GM19193 (cell line): Measurements from ENCODE around the gene ARID1B.

ENCODE experiments used
- POLR2A ChIP-seq: IDR thresholded peaks from 4 replicates; pipeline ENCODE4 v1.6.1; 2011; ENCODE audit not compliant: insufficient read depth, insufficient read length; ENCODE audit errors: extremely low read depth

Gene ARID1B

DNA sequence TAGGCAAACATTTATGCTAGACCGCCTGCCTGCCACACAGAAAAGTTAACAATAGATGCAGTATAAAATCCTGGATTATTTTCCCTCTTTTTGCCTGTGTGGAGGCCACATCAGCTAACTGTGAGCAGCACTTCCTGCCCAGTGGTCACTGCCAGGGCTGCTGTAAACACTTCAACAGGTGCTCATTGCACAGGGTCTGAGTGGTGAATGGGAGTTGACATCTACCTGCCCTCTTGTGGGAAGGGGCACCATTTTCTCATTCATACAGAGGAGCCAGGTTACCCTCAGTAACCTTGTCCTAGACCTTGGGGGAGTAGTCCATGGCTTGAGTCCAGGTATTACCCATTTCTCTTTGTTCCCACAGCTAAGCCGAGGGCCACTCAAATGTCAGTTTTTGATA, 310.8 kb downstream of the ARID1B start:
- no peak for TF ChIP-seq POLR2A

DNA sequence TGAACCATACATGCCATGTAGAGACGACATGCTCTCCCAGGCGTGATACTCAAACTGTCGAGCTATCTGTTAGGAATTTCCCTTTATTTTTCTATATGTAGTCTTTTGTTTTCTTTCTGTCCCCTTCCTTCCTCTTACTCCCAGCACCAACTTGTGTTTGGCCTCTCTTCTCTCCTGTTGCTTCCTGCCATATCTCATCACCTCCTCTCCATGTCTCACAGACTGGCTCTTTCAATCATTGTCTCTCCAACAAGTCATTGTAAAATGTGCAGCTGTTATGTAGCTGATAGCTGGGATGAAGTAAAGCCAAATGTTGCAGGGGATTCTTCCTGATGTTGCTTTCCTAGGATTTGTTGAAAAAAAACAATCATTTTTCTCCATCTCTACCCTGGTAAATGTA, 311.7 kb downstream of the ARID1B start:
- TF ChIP-seq POLR2A: no peak

DNA sequence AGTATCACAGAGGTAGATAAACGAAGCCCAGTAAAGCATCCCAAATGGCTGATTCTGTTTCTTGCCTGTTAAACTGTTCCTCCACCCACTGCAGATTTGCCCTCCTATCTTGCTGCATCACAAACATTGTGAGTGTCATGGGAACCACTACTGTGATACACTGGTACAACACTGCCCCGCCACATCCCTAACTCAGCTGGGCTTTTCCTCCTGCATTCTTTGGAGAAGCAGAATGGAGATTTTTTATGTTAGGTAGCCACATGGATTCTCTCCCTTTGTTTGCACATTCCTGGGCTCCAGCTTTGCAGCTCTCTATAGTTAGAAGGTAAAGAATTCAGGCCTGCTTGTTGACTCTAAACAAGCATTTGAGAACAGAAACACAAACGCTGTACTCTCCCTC, 312.1 kb downstream of the ARID1B start:
- no peak for TF ChIP-seq POLR2A

DNA sequence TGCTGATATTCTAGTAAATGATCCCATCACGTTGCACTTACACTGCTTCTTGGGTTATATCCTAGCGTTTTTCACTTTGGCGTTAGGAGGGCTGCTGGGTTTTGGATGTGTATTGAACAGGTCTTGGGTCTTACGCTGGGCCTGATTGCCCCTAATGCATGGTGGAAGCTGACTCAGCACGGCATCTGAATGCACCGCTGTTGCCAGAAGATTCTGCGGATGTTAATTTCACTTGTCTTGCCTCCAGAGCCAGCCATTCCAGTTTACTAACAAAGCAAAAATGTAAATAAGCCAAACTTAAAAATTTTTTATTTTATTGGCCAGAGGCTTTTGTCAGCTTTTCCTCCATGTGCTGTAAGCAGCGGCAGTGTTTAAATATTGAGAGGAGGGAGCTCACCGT, 312.7 kb downstream of the ARID1B start:
- no peak for TF ChIP-seq POLR2A

DNA sequence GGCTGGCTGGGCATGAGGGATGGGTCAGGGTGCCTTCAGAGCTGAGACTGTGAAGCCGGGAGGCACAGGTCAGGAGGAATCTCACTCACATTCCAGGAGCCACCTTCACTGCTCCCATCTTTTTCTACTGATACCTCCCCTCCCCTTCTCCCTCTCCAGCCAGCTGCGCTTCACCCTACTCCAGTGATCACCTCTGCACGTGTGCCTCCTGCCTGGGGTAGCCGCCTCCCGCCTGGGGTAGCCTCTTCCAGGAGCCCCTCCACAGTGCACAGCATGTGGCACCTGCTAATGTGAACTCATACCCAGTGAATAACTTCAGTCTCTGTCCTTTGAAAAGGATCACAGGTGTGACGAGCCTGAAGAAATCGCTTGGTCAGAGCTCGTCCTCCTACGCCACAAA, 313.6 kb downstream of the ARID1B start:
- TF ChIP-seq POLR2A: no peak

DNA sequence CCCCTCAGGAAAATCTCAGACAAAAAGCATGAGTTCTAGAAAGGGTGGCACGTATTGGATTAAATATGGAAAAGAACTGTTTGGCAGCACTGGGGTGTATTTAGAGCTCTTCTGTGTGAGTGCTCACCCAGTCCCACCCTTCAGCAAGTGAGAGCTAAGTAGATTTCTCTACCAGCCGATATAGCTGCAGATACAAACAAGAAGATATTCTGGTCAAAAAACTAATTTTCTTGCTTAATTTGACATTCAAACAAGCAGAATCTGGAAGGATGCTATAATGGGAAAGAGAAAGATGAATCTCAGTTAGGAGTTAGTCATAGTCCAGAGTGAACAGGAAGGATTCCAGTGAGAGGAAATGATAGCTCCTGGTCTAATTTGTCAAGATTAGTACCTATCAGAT, 314.1 kb downstream of the ARID1B start:
- no peak for TF ChIP-seq POLR2A

DNA sequence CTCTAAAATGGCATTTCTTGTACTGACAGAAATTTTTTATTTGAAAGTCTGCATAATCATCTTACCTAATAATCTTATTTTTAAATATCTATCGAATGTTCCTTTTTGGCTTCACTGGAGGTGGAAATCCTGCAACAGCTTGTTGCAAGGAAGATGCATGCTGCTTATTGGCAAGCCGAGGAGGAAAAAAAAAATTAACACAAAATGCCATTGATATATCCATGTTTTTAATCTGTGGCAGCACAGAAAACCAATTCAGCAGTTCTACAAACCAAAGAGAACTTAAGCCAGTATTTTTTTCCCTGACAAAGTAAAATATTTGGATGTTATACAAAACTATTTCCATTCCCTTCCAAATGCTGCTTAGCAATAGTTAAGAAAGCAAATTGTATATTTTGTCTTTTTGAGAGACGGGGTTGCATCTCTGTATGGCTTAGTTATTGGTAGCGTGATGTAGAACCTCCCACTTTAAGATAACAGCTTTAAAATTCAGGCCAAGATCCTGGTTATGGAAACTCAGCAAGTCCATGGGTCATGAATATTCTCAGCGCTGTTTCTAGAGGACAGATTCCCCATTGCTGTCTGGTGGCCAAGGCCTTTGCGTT, 314.8 kb downstream of the ARID1B start:
- TF ChIP-seq POLR2A: no peak

DNA sequence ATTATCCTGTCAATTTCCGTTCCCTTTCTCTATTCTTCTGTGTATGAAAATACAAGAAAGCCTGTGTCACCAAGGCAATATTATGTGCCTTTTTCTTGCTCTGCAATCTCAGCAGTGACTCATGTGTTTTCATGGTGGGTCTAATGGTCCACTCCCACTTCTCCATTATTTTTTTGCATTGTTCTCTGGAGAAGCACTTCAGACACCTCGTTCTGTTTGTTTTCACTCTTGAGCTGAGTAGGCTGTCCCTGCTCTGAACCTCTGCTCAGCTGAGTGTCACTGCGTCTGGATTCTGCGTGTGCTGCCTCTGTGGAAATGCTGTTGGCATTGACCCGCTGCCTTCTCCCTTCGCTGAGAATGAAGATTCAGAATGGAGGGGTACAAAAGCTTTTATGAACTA, 315.6 kb downstream of the ARID1B start:
- TF ChIP-seq POLR2A: no peak

DNA sequence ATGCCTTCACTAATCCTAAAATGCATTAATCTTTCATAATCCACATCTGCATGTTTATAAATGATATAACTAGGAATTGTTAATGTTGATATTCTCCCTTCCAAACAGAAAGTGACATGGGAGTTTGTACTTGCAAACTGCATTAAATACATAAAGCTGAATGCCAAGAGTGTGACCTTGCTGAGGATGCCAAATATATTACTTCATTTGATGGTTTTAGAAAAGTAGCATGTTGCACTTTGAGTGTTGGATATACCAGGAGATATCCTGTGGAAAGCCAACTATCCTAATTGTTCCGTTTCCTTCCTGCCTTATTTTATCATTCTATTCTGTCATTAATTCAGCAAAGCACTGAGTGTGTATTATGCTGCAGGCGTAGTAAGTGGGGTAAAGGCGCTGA, 316.4 kb downstream of the ARID1B start:
- no peak for TF ChIP-seq POLR2A

DNA sequence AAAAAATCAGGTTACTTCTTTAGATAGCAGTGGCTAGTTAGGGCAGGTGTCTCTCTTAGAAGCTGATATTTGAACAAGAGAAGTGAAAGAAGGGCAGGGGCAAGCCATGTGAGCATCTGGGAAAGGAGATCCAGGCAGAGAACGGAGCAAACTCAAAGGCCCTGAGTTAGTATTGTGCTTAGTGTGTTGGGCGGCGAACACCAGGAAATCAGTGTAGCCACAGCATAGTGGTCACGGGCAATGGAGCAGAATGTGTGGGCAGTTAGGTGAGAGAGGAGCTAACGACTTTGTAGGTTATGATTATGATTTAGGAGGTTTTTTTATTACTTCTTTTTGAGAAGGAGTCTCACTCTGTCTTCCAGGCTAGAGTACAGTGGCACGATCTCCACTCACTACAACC, 316.9 kb downstream of the ARID1B start:
- TF ChIP-seq POLR2A: no peak

DNA sequence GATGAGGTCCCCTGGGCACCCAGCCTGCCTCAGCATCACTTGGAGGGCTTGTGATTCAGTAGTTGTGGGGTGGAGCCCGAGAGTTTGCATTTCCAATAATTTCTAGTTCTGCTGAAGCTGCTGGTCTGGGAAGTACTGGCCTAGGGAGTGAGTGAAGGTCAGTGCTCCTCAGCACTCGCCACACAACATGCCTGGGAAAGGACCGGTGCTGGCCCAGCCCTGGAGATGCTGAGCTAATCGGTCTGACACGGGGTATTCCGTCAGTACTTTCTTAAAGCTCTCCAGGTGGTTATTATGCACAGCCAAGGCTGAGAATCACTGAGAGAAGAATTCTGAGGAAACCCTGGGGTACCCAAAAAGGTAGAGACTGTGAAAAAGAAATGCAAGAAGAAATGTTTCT, 317.9 kb downstream of the ARID1B start:
- TF ChIP-seq POLR2A: no peak

DNA sequence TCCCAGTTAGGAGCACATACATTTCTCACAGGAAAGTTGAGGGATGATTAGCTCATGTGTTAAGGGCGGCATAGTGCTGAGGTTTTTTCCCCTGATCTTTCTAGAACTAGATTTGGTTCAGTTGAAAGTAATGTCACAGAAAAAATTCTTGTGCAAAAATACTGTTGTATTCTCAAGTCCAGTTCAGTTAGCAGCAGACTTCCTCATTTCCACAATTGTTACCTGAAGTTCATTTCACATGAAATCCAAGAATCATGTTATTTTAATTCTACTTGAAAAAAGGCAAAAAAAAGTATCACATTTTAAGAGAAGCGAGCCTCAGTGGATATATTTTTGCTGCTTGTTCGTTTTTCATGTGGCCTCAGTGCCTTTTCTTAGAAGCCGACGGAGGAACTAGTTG, 318.4 kb downstream of the ARID1B start:
- no peak for TF ChIP-seq POLR2A

DNA sequence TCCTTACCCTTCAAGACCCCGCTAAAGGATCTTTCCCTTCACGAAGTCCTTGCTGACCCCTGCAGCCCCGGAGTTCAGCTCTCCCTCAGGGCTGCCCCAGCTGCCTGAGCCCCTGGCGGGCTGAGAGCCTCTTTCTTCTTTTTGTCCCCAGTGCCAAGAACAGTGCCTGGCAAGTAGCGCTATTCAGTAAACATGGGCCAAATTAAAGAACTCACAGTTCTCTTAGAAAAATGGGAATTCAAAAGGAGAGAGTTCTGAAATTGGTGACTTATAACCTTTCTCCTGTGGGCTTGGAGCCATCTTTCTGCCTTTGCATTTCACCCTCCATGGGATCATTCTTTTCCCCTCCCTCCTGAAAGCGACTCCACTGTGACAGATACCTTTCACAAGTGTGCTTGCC, 318.9 kb downstream of the ARID1B start:
- no peak for TF ChIP-seq POLR2A

DNA sequence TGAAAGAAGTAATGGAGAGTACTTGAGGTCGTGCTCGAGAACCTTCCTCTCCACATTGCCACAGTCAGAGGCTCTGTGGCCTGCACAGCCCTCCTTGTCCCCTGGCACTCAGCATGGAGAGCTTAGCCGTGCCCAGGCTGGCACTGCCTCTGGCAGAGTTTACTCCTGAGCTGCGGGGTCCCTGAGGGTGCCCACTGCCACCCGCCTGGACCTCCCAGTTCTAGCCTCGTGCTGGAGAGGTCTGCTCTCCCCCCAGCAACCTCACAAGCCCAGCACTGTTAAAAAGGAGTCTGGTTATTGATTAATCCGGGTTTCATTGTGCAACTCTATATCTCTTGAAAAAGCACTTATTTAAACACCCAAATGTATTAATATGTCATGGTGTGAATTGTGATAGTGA, 319.3 kb downstream of the ARID1B start:
- no peak for TF ChIP-seq POLR2A

DNA sequence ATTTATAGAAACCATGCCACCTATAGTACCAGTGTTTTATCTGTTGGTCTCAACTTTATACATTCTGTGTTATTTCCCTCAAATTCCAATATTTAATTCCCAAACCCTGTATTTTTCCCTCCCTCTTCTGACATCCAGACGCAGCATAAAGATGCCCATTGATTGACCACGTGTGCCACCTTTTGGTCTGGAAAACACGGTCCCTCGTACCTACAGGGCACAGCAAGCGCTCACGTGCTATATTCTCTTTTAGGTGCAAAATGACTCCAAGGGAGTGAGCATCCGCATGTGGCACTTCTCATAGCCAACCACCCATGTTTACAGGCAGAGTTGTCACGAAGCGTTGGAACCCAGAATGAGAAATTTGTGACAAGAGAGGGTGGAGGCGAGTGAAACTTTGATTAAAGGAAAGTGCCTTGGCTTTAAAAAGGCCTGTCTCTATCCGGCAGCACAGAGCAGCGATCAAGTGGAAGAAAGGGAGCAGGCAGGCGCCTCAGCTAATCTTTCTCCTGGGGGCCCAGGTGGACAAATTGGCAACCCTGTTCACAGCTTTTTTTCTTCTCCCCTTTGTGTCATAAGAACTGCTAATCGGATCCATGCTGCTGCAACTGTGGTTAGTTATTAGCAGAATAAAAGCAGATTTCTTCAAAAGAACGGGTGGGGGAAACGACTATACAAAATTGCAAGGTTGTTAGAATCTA, 320.2 kb downstream of the ARID1B start:
- no peak for TF ChIP-seq POLR2A

DNA sequence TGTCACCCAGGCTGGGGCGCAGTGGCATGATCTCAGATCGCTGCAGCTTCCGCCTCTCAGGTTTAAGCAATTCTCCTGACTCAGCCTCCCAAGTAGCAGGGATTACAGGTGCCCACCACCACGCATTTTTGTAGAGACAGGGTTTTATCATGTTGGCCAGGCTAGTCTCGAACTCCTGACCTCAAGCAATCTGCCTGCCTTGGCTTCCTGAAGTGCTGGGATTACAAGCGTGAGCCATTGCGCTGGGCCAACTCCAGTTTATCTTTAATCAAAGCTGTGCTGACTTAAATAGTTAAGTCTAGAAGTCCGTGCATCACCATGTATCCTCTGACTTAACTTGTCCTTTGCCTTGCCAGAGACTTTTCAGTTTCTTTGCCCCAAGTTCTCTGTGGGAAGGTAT, 321.8 kb downstream of the ARID1B start:
- no peak for TF ChIP-seq POLR2A

DNA sequence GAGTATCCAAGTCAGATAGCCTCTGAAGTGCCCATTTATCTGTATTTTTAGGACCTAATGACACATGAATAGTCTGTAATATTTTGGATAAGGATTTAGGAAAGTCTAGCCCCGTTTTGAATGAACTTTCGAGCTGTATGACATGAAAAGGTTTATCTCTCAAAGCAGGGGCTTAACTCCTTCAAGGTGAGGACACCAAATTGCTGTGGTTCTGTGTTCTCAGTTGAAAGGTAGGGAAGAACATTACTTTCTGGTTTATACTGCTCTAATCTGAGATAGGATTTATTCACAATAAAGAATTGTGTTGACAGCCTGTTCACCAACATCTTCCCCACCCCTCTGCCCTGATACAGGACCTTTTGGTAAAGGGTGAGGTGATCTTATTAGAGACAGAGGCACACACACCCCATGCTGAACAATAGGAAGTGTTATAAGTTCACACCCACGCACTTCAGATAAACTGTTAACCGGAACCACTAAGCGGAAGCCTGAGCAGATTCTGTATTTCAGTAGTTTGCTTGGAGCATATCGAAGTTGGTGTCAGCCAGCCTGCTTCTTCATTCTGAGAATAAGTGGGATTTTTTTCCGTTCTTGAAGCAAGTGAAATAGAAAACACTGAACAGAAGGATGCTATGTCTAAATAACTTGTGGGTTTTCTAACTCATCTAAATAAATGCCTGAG, 322.9 kb downstream of the ARID1B start:
- no peak for TF ChIP-seq POLR2A

DNA sequence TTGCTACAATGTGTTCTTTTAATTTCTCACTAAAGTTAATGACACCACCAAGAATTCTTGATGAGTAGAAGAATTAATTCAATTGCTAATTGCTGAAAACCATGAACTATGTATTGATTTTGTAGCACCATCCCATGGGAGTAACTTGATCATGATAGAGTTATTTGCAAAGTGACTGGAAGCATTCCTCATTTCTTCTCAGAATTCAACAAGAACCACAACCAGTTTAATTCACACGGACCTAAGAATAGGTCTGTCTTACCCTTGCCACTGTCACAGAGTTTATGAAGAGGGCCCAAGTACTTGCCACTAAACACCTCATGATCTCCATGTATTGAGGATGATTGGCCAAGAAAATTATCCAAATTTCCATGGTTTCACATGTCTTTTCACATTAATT, 324.0 kb downstream of the ARID1B start:
- TF ChIP-seq POLR2A: no peak
